ENCODE results near the gene ADAMTS15. TPM values are rescaled to one million over a fixed set of nuclear protein-coding genes. Genes with fewer than 3 reads are reported as not detected.

ADAMTS15 gene
- under 0.01 and 0.33 TPM in 2 replicates for total RNA-seq

DNA sequence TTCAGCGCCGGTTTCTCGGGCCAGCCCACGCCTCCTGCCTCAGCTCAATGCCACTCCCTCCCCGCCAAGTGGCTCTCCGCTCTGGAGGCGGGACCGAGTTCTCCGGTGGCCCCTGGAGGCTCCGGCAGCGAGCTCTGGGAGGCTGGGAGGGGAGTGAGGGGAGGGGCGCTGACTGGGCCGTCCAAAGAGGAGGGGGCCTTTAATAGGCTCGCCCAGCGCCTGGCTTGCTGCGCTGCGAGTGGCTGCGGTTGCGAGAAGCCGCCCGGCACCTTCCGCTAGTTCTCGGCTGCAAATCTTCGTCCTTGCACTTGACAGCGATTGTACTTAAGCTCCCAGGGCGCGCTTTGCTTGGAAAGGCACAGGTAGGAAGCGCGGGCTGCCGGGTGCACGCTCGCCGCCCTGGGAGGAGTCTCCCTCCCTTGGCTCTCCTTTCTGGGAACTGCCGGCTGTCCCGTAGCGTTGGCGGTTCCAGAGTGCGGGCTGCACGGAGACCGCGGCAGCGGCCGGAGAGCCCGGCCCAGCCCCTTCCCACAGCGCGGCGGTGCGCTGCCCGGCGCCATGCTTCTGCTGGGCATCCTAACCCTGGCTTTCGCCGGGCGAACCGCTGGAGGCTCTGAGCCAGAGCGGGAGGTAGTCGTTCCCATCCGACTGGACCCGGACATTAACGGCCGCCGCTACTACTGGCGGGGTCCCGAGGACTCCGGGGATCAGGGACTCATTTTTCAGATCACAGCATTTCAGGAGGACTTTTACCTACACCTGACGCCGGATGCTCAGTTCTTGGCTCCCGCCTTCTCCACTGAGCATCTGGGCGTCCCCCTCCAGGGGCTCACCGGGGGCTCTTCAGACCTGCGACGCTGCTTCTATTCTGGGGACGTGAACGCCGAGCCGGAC lies at the start of gene ADAMTS15:
Gene ADAMTS15, plus strand, starts transcription at position 230 of the 894 bp plus-strand sequence. Its CDS starts 329 bp downstream, at position 559.

DNA sequence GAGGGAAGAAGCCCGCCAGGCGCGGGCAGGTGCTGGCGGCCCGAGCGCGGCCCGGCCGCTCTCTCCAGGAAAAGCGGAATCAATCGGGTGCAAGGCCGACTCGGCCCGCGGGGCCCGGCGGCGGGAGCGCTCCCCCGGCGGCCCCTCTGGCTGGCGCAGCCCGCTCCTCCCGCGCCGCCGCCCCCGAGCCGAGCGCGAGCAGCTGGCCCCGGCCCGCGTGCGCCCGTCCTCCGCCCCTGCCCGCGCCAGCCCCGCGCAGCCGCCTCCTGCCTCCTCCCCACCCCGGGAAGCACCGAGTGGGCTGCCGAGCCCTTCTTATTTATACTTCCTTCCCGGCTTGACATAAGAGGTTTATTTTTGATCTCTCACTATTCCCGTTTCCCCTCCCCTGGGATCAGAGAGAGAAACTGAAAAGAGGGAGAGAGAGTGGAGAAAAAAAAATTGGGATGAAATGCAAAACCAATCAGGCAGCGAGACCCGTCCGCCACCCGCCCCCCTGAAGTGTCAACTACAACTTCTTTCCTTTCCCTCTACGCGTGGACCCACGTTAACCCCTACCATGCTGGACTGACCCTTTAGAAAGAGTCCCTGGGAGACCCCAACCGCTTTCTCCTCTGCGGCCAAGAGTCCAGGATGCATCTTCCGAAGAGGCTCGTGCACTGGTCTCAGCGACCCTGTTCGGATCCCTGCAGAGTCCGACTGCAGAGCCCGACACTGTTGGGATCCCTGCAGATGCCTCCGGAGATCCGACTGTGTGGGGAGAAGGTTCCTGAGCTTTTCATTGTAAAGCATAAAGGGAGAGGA lies 19.9 kb upstream of the ADAMTS15 start, which contains the start of gene ADAMTS8:
Gene ADAMTS8, minus strand, starts transcription at position 294 of the 804 bp plus-strand sequence. CDS start 323 bp downstream, outside the sequence.

Other genes starting within 250 kb of the ADAMTS15 start
- 28.7 and 34.2 TPM in 2 replicates for gene ZBTB44, start 133.7 kb upstream of the ADAMTS15 start, total RNA-seq
- gene ADAMTS8, start 20.0 kb upstream of the ADAMTS15 start, total RNA-seq, result not detected in 2 replicates